ENCODE data around the gene MRPL2. TPM values are rescaled to one million over a fixed set of nuclear protein-coding genes. Genes with fewer than 3 reads are reported as not detected.

The MRPL2 gene
- total RNA-seq, 1 experiment from 2014 or later = 110 TPM

- Histone ChIP-seq H3K4me1 (replicated peaks; ENCODE audit: insufficient read depth) (0 out of 2 replicates have a peak, but pooled peaks cover 10% of the 10 kb centered on the region), H3K9me3 (ENCODE audit: insufficient read depth, low read depth) (no peaks in the 10 kb centered on the region), H4K20me1 (ENCODE audit: insufficient read depth) (peaks cover 3% of the 10 kb centered on the region), H3K36me3 (ENCODE audit: low read depth) (peaks cover 31% of the 10 kb centered on the region), H3K4me2 (peak within 1 kb of the TSS; percentile 88), H3F3A (ENCODE audit: insufficient read depth, low read depth) (peaks cover 30% of the 10 kb centered on the region; the same call in 1 of the 2 replicates), H3K79me2 (ENCODE audit: low read depth) (peaks cover 41% of the 10 kb centered on the region), H2AFZ (peak within 1 kb of the TSS; percentile 83), H3K27me3 (ENCODE audit: insufficient read depth, low read depth) (no peaks in the 10 kb centered on the region), H3K4me3 (peak within 1 kb of the TSS; percentile 79), H3K27ac (peak within 1 kb of the TSS; percentile 46), H3K9me2 (ENCODE audit: insufficient read depth) (no peaks in the 10 kb centered on the region)
- ChIA-PET POLR2A (ENCODE audit: unreplicated experiment) (interaction anchor here (0.6 to 0.8 kb wide), 4 partner anchors 62 to 1298 kb away, joined by 3 to 6 read pairs (median 4); partner anchors contain the start of gene CNPY3), CTCF (no interaction called here)
- TSS peak; percentile 78 for BruUV-seq (replicated peaks)
- peak; percentile 62 to 66 for DNase-seq
- intact Hi-C loops (cut with micrococcal nuclease; ENCODE audit: unreplicated experiment) = no loop called here
- TF ChIP-seq EZH2 (IDR thresholded peaks at IDR 0.05; ENCODE audit: low read depth) (no peak), CTCF (conservative IDR thresholded peaks at IDR 0.05) (no peak)
Measured at GRCh38 chr6:43021270-43022047, 37.8 kb downstream of the MRPL2 start, which contains the start of gene RRP36. RRP36 (plus strand) TSS chr6:43021623; CDS start chr6:43021655, 32 bp downstream.

GRCh38 chr6:43020847-43021246 is 38.4 kb downstream of the MRPL2 start:
- H3K4me2 ChIP-seq = peak overlapping the region; percentile 88
- TF ChIP-seq EZH2 (IDR thresholded peaks at IDR 0.05; ENCODE audit: low read depth) (no peak), CTCF (conservative IDR thresholded peaks at IDR 0.05) (no peak)
- H4K20me1 ChIP-seq (ENCODE audit: insufficient read depth) = peaks cover 3% of the 10 kb centered on the region
- H3K79me2 ChIP-seq (ENCODE audit: low read depth) = peaks cover 47% of the 10 kb centered on the region
- peak overlapping the region; percentile 46 for H3K27ac ChIP-seq
- peaks cover 24% of the 10 kb centered on the region for H3K36me3 ChIP-seq (ENCODE audit: low read depth)
- no TSS peak for BruUV-seq (replicated peaks)
- CTCF ChIA-PET = no interaction called here
- peak overlapping the region; percentile 79; the same call in 1 of the 2 replicates for H3K4me3 ChIP-seq
- 0 out of 2 replicates have a peak, but pooled peaks cover 10% of the 10 kb centered on the region for H3K4me1 ChIP-seq (replicated peaks; ENCODE audit: insufficient read depth)
- H3K27me3 ChIP-seq (ENCODE audit: insufficient read depth, low read depth) = no peaks in the 10 kb centered on the region
- no peaks in the 10 kb centered on the region for H3K9me2 ChIP-seq (ENCODE audit: insufficient read depth)
- DNase-seq = no peak
- peak overlapping the region; percentile 83; the same call in 1 of the 2 replicates for H2AFZ ChIP-seq
- intact Hi-C loops (cut with micrococcal nuclease; ENCODE audit: unreplicated experiment) = no loop called here
- H3K9me3 ChIP-seq (ENCODE audit: insufficient read depth, low read depth) = no peaks in the 10 kb centered on the region
- H3F3A ChIP-seq (ENCODE audit: insufficient read depth, low read depth) = peaks cover 30% of the 10 kb centered on the region; the same call in 1 of the 2 replicates
- POLR2A ChIA-PET (ENCODE audit: unreplicated experiment) = interaction anchor here (0.6 to 0.8 kb wide), 3 partner anchors 61 to 1298 kb away, joined by 3 to 6 read pairs (median 4); partner anchors contain the start of gene CNPY3

GRCh38 chr6:43020052-43020705 is 39.1 kb downstream of the MRPL2 start:
- no TSS peak for BruUV-seq (replicated peaks)
- H3K9me2 ChIP-seq (ENCODE audit: insufficient read depth) = no peaks in the 10 kb centered on the region
- H3K27me3 ChIP-seq (ENCODE audit: insufficient read depth, low read depth) = no peaks in the 10 kb centered on the region
- H2AFZ ChIP-seq = no peak overlapping the region
- peaks cover 12% of the 10 kb centered on the region; the same call in 1 of the 2 replicates for H3K4me1 ChIP-seq (replicated peaks; ENCODE audit: insufficient read depth)
- no peak for DNase-seq
- no peak overlapping the region for H3K4me3 ChIP-seq
- peaks cover 22% of the 10 kb centered on the region for H3K36me3 ChIP-seq (ENCODE audit: low read depth)
- no peaks in the 10 kb centered on the region for H3K9me3 ChIP-seq (ENCODE audit: insufficient read depth, low read depth)
- POLR2A ChIA-PET (ENCODE audit: unreplicated experiment) = interaction anchor here (0.8 kb wide), 1 partner anchor 91 kb away, joined by 4 read pairs; the partner anchor contains the start of gene CNPY3
- CTCF ChIA-PET = no interaction called here
- H4K20me1 ChIP-seq (ENCODE audit: insufficient read depth) = peaks cover 3% of the 10 kb centered on the region
- peaks cover 30% of the 10 kb centered on the region; the same call in 1 of the 2 replicates for H3F3A ChIP-seq (ENCODE audit: insufficient read depth, low read depth)
- H3K4me2 ChIP-seq = no peak overlapping the region
- TF ChIP-seq EZH2 (IDR thresholded peaks at IDR 0.05; ENCODE audit: low read depth) (no peak), CTCF (conservative IDR thresholded peaks at IDR 0.05) (no peak)
- intact Hi-C loops (cut with micrococcal nuclease; ENCODE audit: unreplicated experiment) = no loop called here
- peaks cover 53% of the 10 kb centered on the region for H3K79me2 ChIP-seq (ENCODE audit: low read depth)
- H3K27ac ChIP-seq = no peak overlapping the region

Measured in PC-9 (cell line).